Measurements from ENCODE around the gene RFX8. TPM values are rescaled to one million over a fixed set of nuclear protein-coding genes. Genes with fewer than 3 reads are reported as not detected.

The RFX8 gene
- polyA plus RNA-seq, 4 donors, result 0.10 to 0.35 TPM; not detected in 2

GRCh38 chr2:101430156-101430555, 44.8 kb downstream of the RFX8 start:
- Histone ChIP-seq H3K27ac (ENCODE audit: low read depth in 1 of 3, low read length in 2 of 3) (no peak overlapping the region), H3K4me3 (ENCODE audit: low read depth in 1 of 3, low read length in 3 of 3) (no peak overlapping the region), H3K9me3 (ENCODE audit: control insufficient read depth in 2 of 2, insufficient read depth in 1 of 2, low read depth in 1 of 2, low read length in 1 of 2) (no peaks in the 10 kb centered on the region), H3K4me1 (ENCODE audit: control insufficient read depth in 3 of 3, insufficient read depth in 2 of 3, low read depth in 1 of 3, low read length in 2 of 3) (no peaks in the 10 kb centered on the region), H3K27me3 (ENCODE audit: control insufficient read depth in 3 of 3, insufficient read depth in 3 of 3, low read length in 3 of 3) (peaks cover 0 to 2% (median 0%) of the 10 kb centered on the region in 3 donors), H3K36me3 (ENCODE audit: control insufficient read depth in 3 of 3, insufficient read depth in 2 of 3, low read depth in 1 of 3, low read length in 3 of 3) (no peaks in the 10 kb centered on the region)
- FAIRE-seq (no peak), DNase-seq (no peak)
- WGBS, 3 donors, result 92 to 100% (median 100%) methylated on average over 2 of the region's 2 CpGs

GRCh38 chr2:101429453-101429852, 45.5 kb downstream of the RFX8 start:
- WGBS, 3 donors, result 88 to 94% (median 91%) methylated on average over 6 of the region's 6 CpGs
- FAIRE-seq, result no peak
- H3K9me3 ChIP-seq (ENCODE audit: control insufficient read depth in 2 of 2, insufficient read depth in 1 of 2, low read depth in 1 of 2, low read length in 1 of 2), result no peaks in the 10 kb centered on the region
- no peak overlapping the region for H3K4me3 ChIP-seq (ENCODE audit: low read depth in 1 of 3, low read length in 3 of 3)
- no peaks in the 10 kb centered on the region for H3K36me3 ChIP-seq (ENCODE audit: control insufficient read depth in 3 of 3, insufficient read depth in 2 of 3, low read depth in 1 of 3, low read length in 3 of 3)
- H3K27ac ChIP-seq (ENCODE audit: low read depth in 1 of 3, low read length in 2 of 3), result no peak overlapping the region
- DNase-seq, result no peak
- H3K27me3 ChIP-seq (ENCODE audit: control insufficient read depth in 3 of 3, insufficient read depth in 3 of 3, low read length in 3 of 3), result no peaks in the 10 kb centered on the region
- H3K4me1 ChIP-seq (ENCODE audit: control insufficient read depth in 3 of 3, insufficient read depth in 2 of 3, low read depth in 1 of 3, low read length in 2 of 3), result no peaks in the 10 kb centered on the region

- 78 to 83% (median 80%) methylated on average over 10 of the region's 10 CpGs for WGBS, 3 donors
- FAIRE-seq (no peak), DNase-seq (no peak)
- Histone ChIP-seq H3K9me3 (ENCODE audit: control insufficient read depth in 2 of 2, insufficient read depth in 1 of 2, low read depth in 1 of 2, low read length in 1 of 2) (no peaks in the 10 kb centered on the region), H3K4me1 (ENCODE audit: control insufficient read depth in 3 of 3, insufficient read depth in 2 of 3, low read depth in 1 of 3, low read length in 2 of 3) (no peaks in the 10 kb centered on the region), H3K27ac (ENCODE audit: low read depth in 1 of 3, low read length in 2 of 3) (no peak overlapping the region), H3K4me3 (ENCODE audit: low read depth in 1 of 3, low read length in 3 of 3) (no peak overlapping the region), H3K27me3 (ENCODE audit: control insufficient read depth in 3 of 3, insufficient read depth in 3 of 3, low read length in 3 of 3) (no peaks in the 10 kb centered on the region), H3K36me3 (ENCODE audit: control insufficient read depth in 3 of 3, insufficient read depth in 2 of 3, low read depth in 1 of 3, low read length in 3 of 3) (no peaks in the 10 kb centered on the region)
Measured at GRCh38 chr2:101428422-101429176, 46.3 kb downstream of the RFX8 start.

- no peaks in the 10 kb centered on the region for H3K9me3 ChIP-seq (ENCODE audit: control insufficient read depth in 2 of 2, insufficient read depth in 1 of 2, low read depth in 1 of 2, low read length in 1 of 2)
- H3K4me3 ChIP-seq (ENCODE audit: low read depth in 1 of 3, low read length in 3 of 3), result no peak overlapping the region
- DNase-seq (no peak), FAIRE-seq (no peak)
- no peaks in the 10 kb centered on the region for H3K36me3 ChIP-seq (ENCODE audit: control insufficient read depth in 3 of 3, insufficient read depth in 2 of 3, low read depth in 1 of 3, low read length in 3 of 3)
- no peaks in the 10 kb centered on the region for H3K4me1 ChIP-seq (ENCODE audit: control insufficient read depth in 3 of 3, insufficient read depth in 2 of 3, low read depth in 1 of 3, low read length in 2 of 3)
- WGBS, 3 donors, result 82 to 86% (median 84%) methylated on average over 13 of the region's 13 CpGs
- H3K27ac ChIP-seq (ENCODE audit: low read depth in 1 of 3, low read length in 2 of 3), result no peak overlapping the region
- no peaks in the 10 kb centered on the region for H3K27me3 ChIP-seq (ENCODE audit: control insufficient read depth in 3 of 3, insufficient read depth in 3 of 3, low read length in 3 of 3)
Measured at GRCh38 chr2:101427743-101428142, 47.2 kb downstream of the RFX8 start.

GRCh38 chr2:101427240-101427639, 47.7 kb downstream of the RFX8 start:
- FAIRE-seq (no peak), DNase-seq (no peak)
- H3K27me3 ChIP-seq (ENCODE audit: control insufficient read depth in 3 of 3, insufficient read depth in 3 of 3, low read length in 3 of 3), result no peaks in the 10 kb centered on the region
- no peak overlapping the region for H3K4me3 ChIP-seq (ENCODE audit: low read depth in 1 of 3, low read length in 3 of 3)
- no peaks in the 10 kb centered on the region for H3K4me1 ChIP-seq (ENCODE audit: control insufficient read depth in 3 of 3, insufficient read depth in 2 of 3, low read depth in 1 of 3, low read length in 2 of 3)
- no peak overlapping the region for H3K27ac ChIP-seq (ENCODE audit: low read depth in 1 of 3, low read length in 2 of 3)
- WGBS, 3 donors, result 89 to 93% (median 93%) methylated on average over 7 of the region's 7 CpGs
- no peaks in the 10 kb centered on the region for H3K36me3 ChIP-seq (ENCODE audit: control insufficient read depth in 3 of 3, insufficient read depth in 2 of 3, low read depth in 1 of 3, low read length in 3 of 3)
- no peaks in the 10 kb centered on the region for H3K9me3 ChIP-seq (ENCODE audit: control insufficient read depth in 2 of 2, insufficient read depth in 1 of 2, low read depth in 1 of 2, low read length in 1 of 2)

- H3K36me3 ChIP-seq (ENCODE audit: control insufficient read depth in 3 of 3, insufficient read depth in 2 of 3, low read depth in 1 of 3, low read length in 3 of 3), result no peaks in the 10 kb centered on the region
- H3K27me3 ChIP-seq (ENCODE audit: control insufficient read depth in 3 of 3, insufficient read depth in 3 of 3, low read length in 3 of 3), result no peaks in the 10 kb centered on the region
- no peak overlapping the region for H3K27ac ChIP-seq (ENCODE audit: low read depth in 1 of 3, low read length in 2 of 3)
- FAIRE-seq, result no peak
- WGBS, 3 donors, result 74 to 86% (median 75%) methylated on average over 7 of the region's 7 CpGs
- no peaks in the 10 kb centered on the region for H3K9me3 ChIP-seq (ENCODE audit: control insufficient read depth in 2 of 2, insufficient read depth in 1 of 2, low read depth in 1 of 2, low read length in 1 of 2)
- DNase-seq, result no peak
- H3K4me3 ChIP-seq (ENCODE audit: low read depth in 1 of 3, low read length in 3 of 3), result no peak overlapping the region
- H3K4me1 ChIP-seq (ENCODE audit: control insufficient read depth in 3 of 3, insufficient read depth in 2 of 3, low read depth in 1 of 3, low read length in 2 of 3), result no peaks in the 10 kb centered on the region
Measured at GRCh38 chr2:101426822-101427221, 48.1 kb downstream of the RFX8 start.

- Histone ChIP-seq H3K27ac (ENCODE audit: low read depth in 1 of 3, low read length in 2 of 3) (no peak overlapping the region), H3K36me3 (ENCODE audit: control insufficient read depth in 3 of 3, insufficient read depth in 2 of 3, low read depth in 1 of 3, low read length in 3 of 3) (no peaks in the 10 kb centered on the region), H3K4me1 (ENCODE audit: control insufficient read depth in 3 of 3, insufficient read depth in 2 of 3, low read depth in 1 of 3, low read length in 2 of 3) (no peaks in the 10 kb centered on the region), H3K4me3 (ENCODE audit: low read depth in 1 of 3, low read length in 3 of 3) (no peak overlapping the region), H3K9me3 (ENCODE audit: control insufficient read depth in 2 of 2, insufficient read depth in 1 of 2, low read depth in 1 of 2, low read length in 1 of 2) (peaks cover 0 to 1% of the 10 kb centered on the region in 2 donors), H3K27me3 (ENCODE audit: control insufficient read depth in 3 of 3, insufficient read depth in 3 of 3, low read length in 3 of 3) (no peaks in the 10 kb centered on the region)
- DNase-seq (no peak), FAIRE-seq (no peak)
- 76 to 88% (median 81%) methylated on average over 4 of the region's 4 CpGs for WGBS, 3 donors
Measured at GRCh38 chr2:101420623-101421022, 54.3 kb downstream of the RFX8 start.

- FAIRE-seq, result no peak
- Histone ChIP-seq H3K4me3 (ENCODE audit: low read depth in 1 of 3, low read length in 3 of 3) (no peak overlapping the region), H3K27ac (ENCODE audit: low read depth in 1 of 3, low read length in 2 of 3) (no peak overlapping the region), H3K9me3 (ENCODE audit: control insufficient read depth in 2 of 2, insufficient read depth in 1 of 2, low read depth in 1 of 2, low read length in 1 of 2) (peaks cover 0 to 14% of the 10 kb centered on the region in 2 donors), H3K4me1 (ENCODE audit: control insufficient read depth in 3 of 3, insufficient read depth in 2 of 3, low read depth in 1 of 3, low read length in 2 of 3) (no peaks in the 10 kb centered on the region), H3K27me3 (ENCODE audit: control insufficient read depth in 3 of 3, insufficient read depth in 3 of 3, low read length in 3 of 3) (no peaks in the 10 kb centered on the region), H3K36me3 (ENCODE audit: control insufficient read depth in 3 of 3, insufficient read depth in 2 of 3, low read depth in 1 of 3, low read length in 3 of 3) (no peaks in the 10 kb centered on the region)
- 88 to 97% (median 89%) methylated on average over 10 of the region's 10 CpGs for WGBS, 3 donors
- peak; percentile 61 to 66 for DNase-seq
Measured at GRCh38 chr2:101419096-101419663, 55.7 kb downstream of the RFX8 start.

Measured in small intestine (tissue), 7 donors.